Measurements from ENCODE around the gene CASZ1.

Gene CASZ1

GRCh38 chr1:10755970-10756521, 40.4 kb downstream of the CASZ1 start:
- peak in 1 of 2 donors; percentile 31 for DNase-seq (ENCODE audit: extremely low read depth in 1 of 2, low read depth in 1 of 2)

- no peak for DNase-seq (ENCODE audit: extremely low read depth in 1 of 2, low read depth in 1 of 2)
These were observed 41.7 kb downstream of the CASZ1 start for GRCh38 chr1:10754568-10755329.

GRCh38 chr1:10753299-10753698, 43.1 kb downstream of the CASZ1 start:
- DNase-seq (ENCODE audit: extremely low read depth in 1 of 2, low read depth in 1 of 2), result no peak

GRCh38 chr1:10751561-10752085, 44.8 kb downstream of the CASZ1 start:
- no peak for DNase-seq (ENCODE audit: extremely low read depth in 1 of 2, low read depth in 1 of 2)

GRCh38 chr1:10751160-10751559, 45.3 kb downstream of the CASZ1 start:
- no peak for DNase-seq (ENCODE audit: extremely low read depth in 1 of 2, low read depth in 1 of 2)

- DNase-seq (ENCODE audit: extremely low read depth in 1 of 2, low read depth in 1 of 2), result no peak
These were observed 50.5 kb downstream of the CASZ1 start for GRCh38 chr1:10745886-10746455.

GRCh38 chr1:10745383-10745782, 51.1 kb downstream of the CASZ1 start:
- no peak for DNase-seq (ENCODE audit: extremely low read depth in 1 of 2, low read depth in 1 of 2)

GRCh38 chr1:10744654-10745238, 51.7 kb downstream of the CASZ1 start:
- no peak for DNase-seq (ENCODE audit: extremely low read depth in 1 of 2, low read depth in 1 of 2)

GRCh38 chr1:10744029-10744428, 52.4 kb downstream of the CASZ1 start:
- DNase-seq (ENCODE audit: extremely low read depth in 1 of 2, low read depth in 1 of 2), result no peak

GRCh38 chr1:10741696-10742095, 54.8 kb downstream of the CASZ1 start:
- no peak for DNase-seq (ENCODE audit: extremely low read depth in 1 of 2, low read depth in 1 of 2)

GRCh38 chr1:10740123-10740522, 56.3 kb downstream of the CASZ1 start:
- no peak for DNase-seq (ENCODE audit: extremely low read depth in 1 of 2, low read depth in 1 of 2)

GRCh38 chr1:10739589-10739988, 56.9 kb downstream of the CASZ1 start:
- no peak for DNase-seq (ENCODE audit: extremely low read depth in 1 of 2, low read depth in 1 of 2)

- no peak for DNase-seq (ENCODE audit: extremely low read depth in 1 of 2, low read depth in 1 of 2)
These were observed 58.1 kb downstream of the CASZ1 start for GRCh38 chr1:10738061-10739058.

GRCh38 chr1:10737651-10738050, 58.8 kb downstream of the CASZ1 start:
- DNase-seq (ENCODE audit: extremely low read depth in 1 of 2, low read depth in 1 of 2), result no peak

- no peak for DNase-seq (ENCODE audit: extremely low read depth in 1 of 2, low read depth in 1 of 2)
These were observed 59.5 kb downstream of the CASZ1 start for GRCh38 chr1:10736634-10737586.

- DNase-seq (ENCODE audit: extremely low read depth in 1 of 2, low read depth in 1 of 2), result no peak
These were observed 60.7 kb downstream of the CASZ1 start for GRCh38 chr1:10735563-10736305.

GRCh38 chr1:10734962-10735544, 61.4 kb downstream of the CASZ1 start:
- DNase-seq (ENCODE audit: extremely low read depth in 1 of 2, low read depth in 1 of 2), result no peak

- DNase-seq (ENCODE audit: extremely low read depth in 1 of 2, low read depth in 1 of 2), result no peak
These were observed 62.1 kb downstream of the CASZ1 start for GRCh38 chr1:10734375-10734774.

All from activated CD8-positive, alpha-beta memory T cell treated with anti-CD3 and anti-CD28 coated beads for 1 hour (primary cell).